Measurements from ENCODE around the gene DICER1.

The DICER1 gene

DNA sequence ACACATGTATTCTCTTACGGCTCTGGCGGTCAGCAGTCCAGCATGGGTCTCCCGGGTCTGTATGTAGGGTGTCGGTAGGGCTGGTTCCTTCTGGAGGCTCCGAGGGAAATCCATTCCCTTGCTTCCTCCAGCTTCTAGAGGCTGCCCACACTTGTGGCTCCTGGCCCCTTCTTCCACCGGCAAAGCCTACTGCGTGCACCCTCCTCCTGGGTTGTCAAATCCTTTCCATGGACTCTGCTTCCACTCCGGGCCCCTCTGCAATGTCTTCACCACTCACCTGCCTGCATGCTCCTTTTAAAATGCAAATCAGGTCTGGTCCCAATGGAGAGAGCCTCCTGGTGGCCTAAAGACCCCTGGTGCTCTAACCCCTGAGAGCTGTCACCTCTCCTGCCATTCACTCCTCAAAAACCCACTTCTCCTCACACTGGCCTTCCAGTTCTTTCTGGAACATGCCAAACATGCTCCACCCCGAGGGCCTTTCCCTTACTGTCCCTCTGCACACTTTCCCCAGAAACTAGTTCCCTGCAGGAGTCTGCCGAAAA lies 108.5 kb downstream of the DICER1 start:
- H3K4me1 Mint-ChIP-seq: no peaks in the 10 kb centered on the region
- H3K27ac Mint-ChIP-seq: no peak overlapping the region

DNA sequence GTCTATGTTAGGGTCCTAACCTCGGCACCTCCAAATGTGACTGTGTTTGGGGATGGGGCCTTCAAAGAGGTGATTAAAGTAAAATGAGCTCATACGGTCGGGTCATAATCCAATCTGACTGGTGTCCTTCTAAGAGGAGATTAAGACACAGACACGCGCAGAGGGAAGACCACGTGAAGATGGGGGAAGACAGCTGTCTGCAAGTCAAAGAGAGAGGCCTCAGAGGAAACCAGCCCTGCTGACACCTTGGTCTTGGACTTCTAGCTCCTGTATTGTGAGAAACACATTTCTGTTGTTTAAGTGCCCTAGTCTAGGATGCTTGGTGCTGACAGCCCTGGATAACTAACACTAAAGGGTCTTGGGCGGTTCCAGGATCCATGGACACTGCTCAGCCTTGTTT lies 109.6 kb downstream of the DICER1 start:
- no peaks in the 10 kb centered on the region for H3K36me3 Mint-ChIP-seq
- no peaks in the 10 kb centered on the region for H3K9me3 Mint-ChIP-seq
- no peaks in the 10 kb centered on the region for H3K4me1 Mint-ChIP-seq
- CTCF ChIA-PET: no interaction called here
- peaks cover 25% of the 10 kb centered on the region for H3K27me3 Mint-ChIP-seq
- no peak for DNase-seq
- no peak overlapping the region for H3K4me3 Mint-ChIP-seq
- no peak overlapping the region for H3K27ac Mint-ChIP-seq

More for the DNA sequence above, 108.5 kb downstream of the DICER1 start:
- H3K9me3 Mint-ChIP-seq: no peaks in the 10 kb centered on the region
- H3K4me3 Mint-ChIP-seq: no peak overlapping the region
- H3K36me3 Mint-ChIP-seq: no peaks in the 10 kb centered on the region
- CTCF ChIA-PET: no interaction called here
- no peak for DNase-seq
- peaks cover 18% of the 10 kb centered on the region for H3K27me3 Mint-ChIP-seq

DNA sequence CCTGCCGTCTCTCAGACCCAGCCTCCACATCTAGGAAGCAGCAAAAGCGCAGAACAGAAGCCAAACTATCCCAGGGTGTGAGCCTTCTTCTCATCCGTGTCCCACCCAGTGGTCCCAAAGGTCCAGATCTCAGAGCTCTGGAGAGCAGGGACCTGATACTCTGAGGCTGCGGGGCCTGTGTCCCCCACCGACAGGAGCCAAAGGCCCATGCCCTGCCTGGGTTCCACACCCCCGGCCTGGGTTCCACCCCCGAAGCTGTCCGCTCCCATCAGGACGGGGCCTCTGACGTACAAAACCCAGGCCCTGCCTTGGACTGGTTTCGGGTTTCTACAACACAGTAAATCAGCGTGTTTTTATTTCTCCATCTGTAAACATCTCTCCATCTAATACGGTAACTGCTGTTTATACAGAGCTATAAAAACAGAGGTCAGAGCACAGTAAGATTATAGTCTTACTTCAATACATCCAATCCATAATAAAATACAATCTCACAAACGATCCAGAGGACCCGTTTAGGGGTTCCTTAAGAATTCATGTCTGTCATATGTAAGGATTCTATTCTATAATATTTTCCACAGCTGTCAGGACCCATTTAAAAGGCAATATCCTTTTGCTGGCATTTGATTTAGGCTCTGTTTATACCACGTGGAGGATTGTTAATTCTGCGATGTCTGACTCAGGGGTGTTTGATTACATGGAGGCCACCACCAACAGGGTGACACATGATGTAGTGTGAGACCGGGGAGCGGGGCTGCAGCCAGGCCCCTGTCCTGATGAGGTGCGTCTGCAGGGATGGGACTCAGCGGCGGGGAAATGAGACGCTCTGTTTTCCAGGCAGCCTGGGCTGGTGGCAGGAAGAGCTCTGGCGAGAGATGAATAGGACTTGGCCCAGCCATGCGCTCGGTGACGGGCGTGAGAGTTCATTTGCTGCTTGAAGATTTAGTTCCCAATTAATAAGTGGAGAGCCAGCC lies 110.3 kb downstream of the DICER1 start:
- Mint-ChIP-seq H3K27ac (no peak overlapping the region), H3K27me3 (peaks cover 28% of the 10 kb centered on the region)
- DNase-seq: no peak

DNA sequence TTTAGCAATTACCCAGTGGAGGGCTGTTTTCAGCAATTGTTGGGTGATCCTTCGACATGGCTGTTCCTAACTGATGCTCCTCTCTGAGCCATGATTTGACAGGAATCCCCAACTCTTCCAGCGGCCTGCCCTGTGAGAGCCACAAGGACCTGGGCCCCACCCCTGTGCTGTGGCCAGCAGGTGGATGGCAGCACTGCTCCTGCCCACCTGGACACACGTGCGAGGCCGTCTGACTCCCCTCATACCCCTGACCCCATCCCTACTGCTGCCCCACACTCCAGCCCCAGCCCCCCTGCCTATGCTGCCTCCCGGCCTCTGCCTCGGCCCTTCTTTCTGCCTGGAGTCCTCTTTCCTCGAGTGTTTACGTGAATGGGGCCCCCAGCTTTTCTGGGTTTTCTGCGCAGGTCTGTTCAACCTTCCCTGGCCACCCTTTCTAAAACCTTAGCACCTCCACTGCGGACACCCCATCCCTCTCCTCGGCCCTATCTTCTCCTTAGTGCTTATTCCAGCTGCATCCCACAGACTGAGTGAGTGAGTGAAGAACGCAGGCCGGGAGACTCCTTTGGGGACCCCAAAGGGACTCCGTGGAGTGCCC lies 111.4 kb downstream of the DICER1 start:
- CTCF ChIA-PET: no interaction called here
- no peaks in the 10 kb centered on the region for H3K4me1 Mint-ChIP-seq
- H3K36me3 Mint-ChIP-seq: no peaks in the 10 kb centered on the region
- H3K4me3 Mint-ChIP-seq: no peak overlapping the region
- no peak for DNase-seq
- H3K9me3 Mint-ChIP-seq: no peaks in the 10 kb centered on the region
- H3K27ac Mint-ChIP-seq: no peak overlapping the region
- peaks cover 32% of the 10 kb centered on the region for H3K27me3 Mint-ChIP-seq

More for the DNA sequence above, 110.3 kb downstream of the DICER1 start:
- Mint-ChIP-seq H3K4me3 (no peak overlapping the region), H3K9me3 (no peaks in the 10 kb centered on the region), H3K4me1 (no peaks in the 10 kb centered on the region), H3K36me3 (no peaks in the 10 kb centered on the region)
- CTCF ChIA-PET: no interaction called here

GRCh38 chr14:95045106-95045701 lies 112.1 kb downstream of the DICER1 start:
- peaks cover 28% of the 10 kb centered on the region for H3K27me3 Mint-ChIP-seq
- DNase-seq: no peak
- no peaks in the 10 kb centered on the region for H3K4me1 Mint-ChIP-seq
- H3K27ac Mint-ChIP-seq: no peak overlapping the region
- H3K9me3 Mint-ChIP-seq: no peaks in the 10 kb centered on the region
- H3K36me3 Mint-ChIP-seq: no peaks in the 10 kb centered on the region
- CTCF ChIA-PET: no interaction called here
- no peak overlapping the region for H3K4me3 Mint-ChIP-seq

- no peaks in the 10 kb centered on the region for H3K4me1 Mint-ChIP-seq
- H3K27me3 Mint-ChIP-seq: peaks cover 24% of the 10 kb centered on the region
- CTCF ChIA-PET: no interaction called here
- no peaks in the 10 kb centered on the region for H3K36me3 Mint-ChIP-seq
- no peak for DNase-seq
- no peaks in the 10 kb centered on the region for H3K9me3 Mint-ChIP-seq
- no peak overlapping the region for H3K27ac Mint-ChIP-seq
- H3K4me3 Mint-ChIP-seq: no peak overlapping the region
These were observed 112.7 kb downstream of the DICER1 start for GRCh38 chr14:95044463-95045105.

- no peak overlapping the region for H3K27ac Mint-ChIP-seq
- no peaks in the 10 kb centered on the region for H3K4me1 Mint-ChIP-seq
- H3K4me3 Mint-ChIP-seq: no peak overlapping the region
- H3K9me3 Mint-ChIP-seq: no peaks in the 10 kb centered on the region
- H3K36me3 Mint-ChIP-seq: no peaks in the 10 kb centered on the region
- CTCF ChIA-PET: no interaction called here
- no peak for DNase-seq
- H3K27me3 Mint-ChIP-seq: peaks cover 24% of the 10 kb centered on the region
These were observed 113.4 kb downstream of the DICER1 start for GRCh38 chr14:95043732-95044462.

DNA sequence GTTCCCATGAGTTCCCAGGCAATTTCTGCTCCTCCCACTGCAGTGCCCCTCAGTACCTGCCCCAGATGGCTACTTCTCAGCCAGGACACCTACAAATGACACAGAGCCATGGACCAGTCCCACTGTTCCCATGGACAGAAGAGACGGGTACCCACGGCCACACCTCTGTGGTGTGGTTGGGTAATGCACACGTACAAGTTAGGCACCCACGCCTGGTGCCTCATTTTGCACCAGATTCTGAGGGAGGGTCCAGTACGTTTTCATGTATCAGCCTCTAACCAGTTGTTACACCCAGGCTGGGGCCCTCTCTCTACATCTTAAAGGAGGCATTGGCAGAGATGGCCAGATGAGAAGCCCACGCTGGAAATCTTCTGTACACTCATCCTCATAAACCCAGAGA lies 114.0 kb downstream of the DICER1 start:
- H3K4me3 Mint-ChIP-seq: no peak overlapping the region
- H3K9me3 Mint-ChIP-seq: no peaks in the 10 kb centered on the region
- H3K4me1 Mint-ChIP-seq: no peaks in the 10 kb centered on the region
- no peak overlapping the region for H3K27ac Mint-ChIP-seq
- DNase-seq: no peak
- peaks cover 24% of the 10 kb centered on the region for H3K27me3 Mint-ChIP-seq
- H3K36me3 Mint-ChIP-seq: no peaks in the 10 kb centered on the region
- CTCF ChIA-PET: no interaction called here

DNA sequence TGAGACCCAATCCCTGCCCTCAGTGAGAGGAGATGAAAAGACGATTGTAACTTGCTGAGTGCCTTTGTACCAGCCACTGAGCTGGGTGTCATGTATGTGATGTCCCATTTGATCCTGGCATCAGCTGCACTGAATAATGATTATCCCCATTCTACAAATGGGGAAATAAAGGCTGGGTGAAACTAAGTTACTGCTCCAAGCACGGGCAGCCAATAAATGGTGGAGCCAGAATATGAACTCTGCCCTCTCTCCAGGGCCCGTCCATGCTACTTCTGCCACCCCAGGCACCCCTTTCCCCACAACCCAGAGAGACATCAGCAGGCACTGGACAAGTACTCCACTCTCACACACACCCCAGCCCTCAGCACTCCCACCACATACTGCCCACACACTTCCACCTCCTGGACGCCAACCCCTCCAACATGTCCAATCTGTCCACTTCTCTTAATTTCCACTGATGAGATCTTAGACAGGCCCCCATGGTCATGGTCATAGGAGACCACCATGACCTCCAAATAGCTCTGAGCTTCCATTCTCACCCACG lies 115.8 kb downstream of the DICER1 start:
- H3K36me3 Mint-ChIP-seq: no peaks in the 10 kb centered on the region
- H3K4me3 Mint-ChIP-seq: no peak overlapping the region
- H3K9me3 Mint-ChIP-seq: no peaks in the 10 kb centered on the region
- no peak overlapping the region for H3K27ac Mint-ChIP-seq
- H3K27me3 Mint-ChIP-seq: peaks cover 24% of the 10 kb centered on the region
- H3K4me1 Mint-ChIP-seq: no peaks in the 10 kb centered on the region
- DNase-seq: no peak
- CTCF ChIA-PET: no interaction called here

DNA sequence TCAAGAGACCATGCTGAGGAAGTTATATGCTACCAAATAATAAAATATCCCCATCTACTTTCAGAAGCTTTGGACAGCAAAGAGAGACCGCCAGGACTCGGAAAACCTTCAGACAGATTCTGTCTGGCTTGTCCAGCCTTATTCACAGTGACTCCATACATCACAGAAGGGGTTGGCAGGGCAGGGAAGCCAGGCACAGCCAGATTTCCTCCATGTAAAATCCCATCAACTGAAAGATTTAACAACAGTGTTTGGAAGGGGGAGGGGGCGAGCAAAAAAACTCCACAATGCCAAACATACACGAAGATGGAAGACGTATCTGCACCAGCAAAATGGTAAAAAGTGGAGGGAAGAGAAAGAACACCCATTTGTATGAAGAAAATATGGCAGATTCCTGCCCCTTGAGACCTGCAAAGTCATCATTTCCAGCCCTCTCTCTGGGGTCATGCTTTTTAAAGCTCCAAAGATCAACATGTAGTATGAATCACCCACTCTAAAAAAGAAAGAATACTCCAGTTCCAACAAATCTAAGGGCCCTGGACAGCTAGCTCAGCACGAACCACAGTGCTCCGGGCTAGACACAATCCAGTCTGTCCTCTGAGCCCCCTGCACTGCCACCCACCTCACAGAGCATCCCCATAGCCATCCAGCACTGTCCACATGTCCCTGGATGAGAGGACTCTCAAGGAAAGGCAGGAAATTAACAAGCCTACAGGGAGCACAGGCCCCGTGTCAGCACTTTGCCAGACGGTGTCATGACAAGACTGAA lies 116.4 kb downstream of the DICER1 start:
- no peaks in the 10 kb centered on the region for H3K36me3 Mint-ChIP-seq
- no peak for DNase-seq
- H3K4me1 Mint-ChIP-seq: no peaks in the 10 kb centered on the region
- no peak overlapping the region for H3K27ac Mint-ChIP-seq
- H3K27me3 Mint-ChIP-seq: peaks cover 24% of the 10 kb centered on the region
- no peak overlapping the region for H3K4me3 Mint-ChIP-seq
- H3K9me3 Mint-ChIP-seq: no peaks in the 10 kb centered on the region
- CTCF ChIA-PET: no interaction called here

GRCh38 chr14:95039993-95040348 lies 117.4 kb downstream of the DICER1 start:
- no peak for DNase-seq
- Mint-ChIP-seq H3K4me3 (no peak overlapping the region), H3K27me3 (peaks cover 20% of the 10 kb centered on the region), H3K4me1 (no peaks in the 10 kb centered on the region), H3K9me3 (no peaks in the 10 kb centered on the region), H3K27ac (no peak overlapping the region), H3K36me3 (no peaks in the 10 kb centered on the region)
- CTCF ChIA-PET: no interaction called here

DNA sequence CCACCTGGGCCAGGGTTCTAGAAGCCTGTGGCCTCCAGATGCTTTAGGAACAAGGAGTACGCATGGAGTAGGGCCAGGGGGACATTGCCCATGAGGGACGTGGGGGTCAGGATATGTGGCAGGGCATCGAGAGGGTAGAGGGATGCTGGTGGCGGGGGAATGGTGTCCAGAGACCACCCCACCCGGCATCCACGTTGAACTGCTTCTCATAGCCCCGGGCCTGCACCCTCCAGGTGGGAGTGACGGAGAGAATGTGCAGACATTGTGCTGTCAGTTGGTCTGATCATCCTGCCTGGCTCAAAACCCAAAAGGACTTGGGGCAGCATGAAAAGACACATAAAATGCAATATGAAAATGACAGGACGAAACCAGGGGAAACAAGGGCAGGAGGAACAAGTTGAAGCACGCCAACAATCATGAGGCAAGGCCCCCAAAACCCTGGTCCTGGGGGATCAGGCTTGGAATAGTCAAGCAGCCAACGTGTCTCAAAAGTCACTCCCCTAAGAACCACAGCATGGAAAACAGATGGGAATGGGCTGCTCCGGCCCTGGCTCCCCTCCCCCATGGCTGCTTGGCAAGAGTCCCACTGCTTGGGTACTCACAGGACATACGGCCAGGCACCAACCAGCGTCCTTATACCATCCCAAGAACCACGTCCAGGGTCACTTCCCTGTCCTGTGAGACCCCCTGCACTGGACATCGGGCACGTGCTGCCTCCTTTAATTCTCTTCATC lies 117.9 kb downstream of the DICER1 start:
- Mint-ChIP-seq H3K4me3 (no peak overlapping the region), H3K36me3 (no peaks in the 10 kb centered on the region), H3K9me3 (no peaks in the 10 kb centered on the region), H3K27ac (no peak overlapping the region), H3K27me3 (peaks cover 17% of the 10 kb centered on the region), H3K4me1 (no peaks in the 10 kb centered on the region)
- DNase-seq: no peak
- CTCF ChIA-PET: no interaction called here

Data from activated naive CD4-positive, alpha-beta T cell treated with anti-CD3 and anti-CD28 coated beads, Interleukin-2, amount 10 ng/mL, durations not matched to agents 7 days and 5 days (primary cell).